ENCODE results near the gene CRACDL.

Gene CRACDL

DNA sequence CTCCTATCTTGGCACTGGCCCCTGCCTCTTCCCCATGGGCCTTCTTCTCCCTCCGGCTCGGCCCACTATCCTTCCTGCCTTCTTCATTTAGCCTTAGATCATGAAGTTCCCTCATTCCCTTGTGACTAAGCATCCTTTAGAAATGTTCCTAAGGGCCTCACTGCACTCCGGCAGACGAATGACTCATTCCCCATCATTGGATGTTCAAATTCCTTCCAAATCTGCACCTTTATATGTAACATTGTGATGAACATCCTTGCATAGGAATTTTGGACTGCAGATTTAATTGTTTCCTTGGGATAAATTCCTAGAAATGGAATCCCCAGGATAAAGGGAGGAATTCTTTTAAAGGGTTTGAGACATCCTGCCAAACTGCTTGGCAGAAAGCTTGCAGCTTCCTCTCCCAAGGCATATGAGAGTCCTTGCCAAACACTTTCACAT lies 19.0 kb downstream of the CRACDL start:
- Histone ChIP-seq H3K9ac (ENCODE audit: low read length) (no peak overlapping the region), H2AFZ (ENCODE audit: low read depth, low read length, severe bottlenecking) (no peak overlapping the region), H3K36me3 (ENCODE audit: low read length) (no peaks in the 10 kb centered on the region), H3K79me2 (ENCODE audit: insufficient read depth, low read length) (no peaks in the 10 kb centered on the region), H3K9me2 (replicated peaks; ENCODE audit: insufficient read depth, low read length) (no peaks in the 10 kb centered on the region), H3K27ac (ENCODE audit: low read depth, low read length) (no peak overlapping the region), H3K4me3 (ENCODE audit: insufficient read depth, low read length, poor library complexity, severe bottlenecking) (no peak overlapping the region), H3K27me3 (ENCODE audit: low read length) (no peaks in the 10 kb centered on the region), H3K4me2 (ENCODE audit: low read depth, low read length, poor library complexity, severe bottlenecking) (no peak overlapping the region), H4K20me1 (ENCODE audit: low read depth, low read length) (no peaks in the 10 kb centered on the region), H3K9me3 (ENCODE audit: insufficient read depth, low read length) (no peaks in the 10 kb centered on the region), H3F3A (ENCODE audit: insufficient read depth) (no peaks in the 10 kb centered on the region)
- no peak for TF ChIP-seq CTCF (IDR thresholded peaks at IDR 0.05; ENCODE audit: insufficient read depth, low read length, poor library complexity, severe bottlenecking)
- TF ChIP-seq EZH2phosphoT487 (conservative IDR thresholded peaks at IDR 0.05; ENCODE audit: low read length), result no peak

GRCh38 chr2:98915751-98916358 lies 20.2 kb downstream of the CRACDL start:
- H3K27me3 ChIP-seq (ENCODE audit: low read length), result no peaks in the 10 kb centered on the region

DNA sequence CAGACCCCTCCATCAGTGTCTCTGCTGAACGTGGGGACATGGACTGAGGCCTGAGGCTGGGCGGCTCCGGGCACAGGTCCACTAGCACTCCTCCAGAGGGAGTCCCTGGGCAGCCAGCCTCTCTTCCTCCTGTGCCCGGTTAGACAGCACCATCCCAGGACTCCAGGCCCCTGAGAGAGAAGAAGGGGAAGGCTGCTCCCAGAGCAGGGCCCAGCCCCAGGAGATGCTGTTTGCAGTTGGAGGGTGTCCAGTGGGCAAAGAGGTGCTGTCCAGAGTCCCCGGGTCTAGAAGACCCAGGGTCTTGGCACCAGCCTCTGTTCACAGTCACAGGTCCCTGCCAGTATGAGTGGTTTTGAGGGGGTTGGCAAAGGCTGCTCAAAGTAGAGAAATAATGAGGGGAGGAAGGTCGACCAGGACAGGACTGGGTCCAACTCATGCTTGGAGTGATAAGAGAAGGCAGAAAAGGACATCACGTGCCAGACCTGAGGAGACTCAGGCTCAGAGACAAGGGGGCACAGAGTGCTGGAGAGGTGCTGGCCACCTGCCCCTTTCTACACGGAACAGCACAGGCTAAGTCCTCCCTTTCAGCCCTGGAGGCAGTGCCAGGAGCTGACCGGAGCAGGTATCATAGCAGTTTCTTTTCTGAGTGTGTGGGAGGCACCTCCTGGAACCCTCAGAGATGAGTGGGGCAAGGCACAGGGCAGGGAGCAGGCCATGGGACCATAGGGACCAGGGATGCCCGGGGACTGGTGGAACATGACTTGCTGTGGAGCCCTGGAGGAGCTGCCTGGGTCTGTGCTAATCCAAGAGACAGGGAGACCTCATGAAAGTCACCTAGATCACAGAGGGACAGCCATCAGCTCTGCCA lies 21.1 kb downstream of the CRACDL start:
- no peak overlapping the region for H3K27ac ChIP-seq (ENCODE audit: low read depth, low read length)
- H3K79me2 ChIP-seq (ENCODE audit: insufficient read depth, low read length), result no peaks in the 10 kb centered on the region
- no peaks in the 10 kb centered on the region for H3K9me3 ChIP-seq (ENCODE audit: insufficient read depth, low read length)
- no peaks in the 10 kb centered on the region for H3K36me3 ChIP-seq (ENCODE audit: low read length)
- no peaks in the 10 kb centered on the region for H3K27me3 ChIP-seq (ENCODE audit: low read length)
- no peak for TF ChIP-seq CTCF (IDR thresholded peaks at IDR 0.05; ENCODE audit: insufficient read depth, low read length, poor library complexity, severe bottlenecking)
- TF ChIP-seq EZH2phosphoT487 (conservative IDR thresholded peaks at IDR 0.05; ENCODE audit: low read length), result no peak
- no peak overlapping the region for H3K9ac ChIP-seq (ENCODE audit: low read length)
- H3K4me2 ChIP-seq (ENCODE audit: low read depth, low read length, poor library complexity, severe bottlenecking), result no peak overlapping the region
- no peak overlapping the region for H3K4me3 ChIP-seq (ENCODE audit: insufficient read depth, low read length, poor library complexity, severe bottlenecking)
- H3K9me2 ChIP-seq (replicated peaks; ENCODE audit: insufficient read depth, low read length), result no peaks in the 10 kb centered on the region
- H2AFZ ChIP-seq (ENCODE audit: low read depth, low read length, severe bottlenecking), result no peak overlapping the region
- no peaks in the 10 kb centered on the region for H4K20me1 ChIP-seq (ENCODE audit: low read depth, low read length)
- H3F3A ChIP-seq (ENCODE audit: insufficient read depth), result no peaks in the 10 kb centered on the region

More at GRCh38 chr2:98915751-98916358, 20.2 kb downstream of the CRACDL start:
- Histone ChIP-seq H3K4me3 (ENCODE audit: insufficient read depth, low read length, poor library complexity, severe bottlenecking) (no peak overlapping the region), H3K9me3 (ENCODE audit: insufficient read depth, low read length) (no peaks in the 10 kb centered on the region), H3K9ac (ENCODE audit: low read length) (no peak overlapping the region), H3K36me3 (ENCODE audit: low read length) (no peaks in the 10 kb centered on the region), H3K79me2 (ENCODE audit: insufficient read depth, low read length) (no peaks in the 10 kb centered on the region), H3F3A (ENCODE audit: insufficient read depth) (no peaks in the 10 kb centered on the region), H3K9me2 (replicated peaks; ENCODE audit: insufficient read depth, low read length) (no peaks in the 10 kb centered on the region), H4K20me1 (ENCODE audit: low read depth, low read length) (no peaks in the 10 kb centered on the region), H3K27ac (ENCODE audit: low read depth, low read length) (no peak overlapping the region), H2AFZ (ENCODE audit: low read depth, low read length, severe bottlenecking) (no peak overlapping the region), H3K4me2 (ENCODE audit: low read depth, low read length, poor library complexity, severe bottlenecking) (no peak overlapping the region)
- TF ChIP-seq CTCF (IDR thresholded peaks at IDR 0.05; ENCODE audit: insufficient read depth, low read length, poor library complexity, severe bottlenecking) (no peak), EZH2phosphoT487 (conservative IDR thresholded peaks at IDR 0.05; ENCODE audit: low read length) (no peak)
